Activated CD8-positive, alpha-beta T cell treated with anti-CD3 and anti-CD28 coated beads for 36 hours (primary cell): ENCODE measurements around the gene MYH15. TPM values are rescaled to one million over a fixed set of nuclear protein-coding genes. Genes with fewer than 3 reads are reported as not detected.
"Not testable (repeated sequence)": the region's sequence is repeated elsewhere in the genome, so short reads cannot be mapped to it uniquely, and the experiment has no call there.

Source experiments
- ATAC-seq: fragments of 200-7000 bp; cut with Tn5 transposase; one replicate; pipeline ENCODE4 v1.10.0; 2021; ENCODE audit warnings: mild to moderate bottlenecking, moderate library complexity
- CTCF ChIA-PET: fragments of 350-600 bp; sonication (Branson Sonifier 250); formaldehyde crosslinking; loops from one replicate; lab custom pipeline; 2021; ENCODE audit warnings: antibody characterized with exemption; lab: Charles Lee
- POLR2A ChIA-PET: fragments of 350-600 bp; sonication (Branson Sonifier 250); formaldehyde crosslinking; loops from one replicate; lab custom pipeline; 2021; ENCODE audit warnings: antibody characterized with exemption; lab: Charles Lee
- DNase-seq: peaks from one replicate; pipeline ENCODE4 v3.0.0-alpha.2; 2020
- H3K27ac Mint-ChIP-seq: one replicate; pipeline ENCODE4 v1.8.0; 2021; ENCODE audit warnings: mild to moderate bottlenecking, mixed read lengths
- H3K27me3 Mint-ChIP-seq: one replicate; pipeline ENCODE4 v1.8.0; 2021; ENCODE audit warnings: mixed read lengths
- H3K36me3 Mint-ChIP-seq: one replicate; pipeline ENCODE4 v1.8.0; 2021; ENCODE audit warnings: low read depth, mixed read lengths
- H3K4me1 Mint-ChIP-seq: one replicate; pipeline ENCODE4 v1.8.0; 2021; ENCODE audit warnings: low read depth, mixed read lengths
- H3K4me3 Mint-ChIP-seq: one replicate; pipeline ENCODE4 v1.8.0; 2021; ENCODE audit warnings: mild to moderate bottlenecking, moderate library complexity, mixed read lengths
- H3K9me3 Mint-ChIP-seq: one replicate; pipeline ENCODE4 v1.8.0; 2021; ENCODE audit warnings: mixed read lengths
- CTCF ChIP-seq: fragments of 200-600 bp; IDR thresholded peaks from one replicate; pipeline ENCODE4 v1.8.0; 2022; ENCODE audit warnings: antibody characterized with exemption, mild to moderate bottlenecking
- intact Hi-C: fragments of 100-400 bp; cut with micrococcal nuclease; formaldehyde crosslinking; loops from one replicate; pipeline ENCODE4 v1.10.0; 2022
- total RNA-seq, 2 experiments: library from RNA; stranded (reverse); gene quantifications; one replicate each; pipeline ENCODE4 v1.2.3, GENCODE V29; 2021

The MYH15 gene
- total RNA-seq, 2 experiments from 2014 or later, result 0.07 to 0.09 TPM

- ATAC-seq (no peak), DNase-seq (no peak)
- H3K4me1 Mint-ChIP-seq, result no peaks in the 10 kb centered on the region
- ChIA-PET CTCF (interaction anchor here (1.2 kb wide), 1 partner anchor 97 kb away, joined by 3 read pairs; no protein-coding TSS in a partner anchor), POLR2A (no interaction called here)
- no peaks in the 10 kb centered on the region for H3K9me3 Mint-ChIP-seq
- no peak overlapping the region for H3K27ac Mint-ChIP-seq
- TF ChIP-seq CTCF, result no peak
- intact Hi-C loops, result no loop called here
- no peaks in the 10 kb centered on the region for H3K27me3 Mint-ChIP-seq
- H3K36me3 Mint-ChIP-seq, result no peaks in the 10 kb centered on the region
- no peak overlapping the region for H3K4me3 Mint-ChIP-seq
Measured at GRCh38 chr3:108380128-108380795, 130.1 kb downstream of the MYH15 start.

GRCh38 chr3:108378952-108379342 lies 131.4 kb downstream of the MYH15 start:
- H3K4me3 Mint-ChIP-seq, H3K27ac Mint-ChIP-seq, POLR2A ChIA-PET, H3K36me3 Mint-ChIP-seq, H3K9me3 Mint-ChIP-seq, H3K4me1 Mint-ChIP-seq, H3K27me3 Mint-ChIP-seq, CTCF ChIA-PET, DNase-seq, intact Hi-C loops, ATAC-seq: not testable (repeated sequence)

GRCh38 chr3:108378153-108378951 lies 132.0 kb downstream of the MYH15 start:
- no peaks in the 10 kb centered on the region for H3K36me3 Mint-ChIP-seq
- DNase-seq (no peak), ATAC-seq (no peak)
- no peak for TF ChIP-seq CTCF
- CTCF ChIA-PET, result no interaction called here
- H3K27ac Mint-ChIP-seq, result no peak overlapping the region
- H3K4me1 Mint-ChIP-seq, result no peaks in the 10 kb centered on the region
- H3K4me3 Mint-ChIP-seq, result no peak overlapping the region
- POLR2A ChIA-PET, result no interaction called here
- intact Hi-C loops, result no loop called here
- H3K9me3 Mint-ChIP-seq, result no peaks in the 10 kb centered on the region
- H3K27me3 Mint-ChIP-seq, result no peaks in the 10 kb centered on the region

GRCh38 chr3:108377384-108377783 lies 133.0 kb downstream of the MYH15 start:
- no peak for ATAC-seq
- Mint-ChIP-seq H3K27me3 (no peaks in the 10 kb centered on the region), H3K36me3 (no peaks in the 10 kb centered on the region), H3K4me3 (no peak overlapping the region), H3K4me1 (no peaks in the 10 kb centered on the region), H3K27ac (no peak overlapping the region), H3K9me3 (no peaks in the 10 kb centered on the region)
- no peak for TF ChIP-seq CTCF
- ChIA-PET CTCF (no interaction called here), POLR2A (no interaction called here)
- intact Hi-C loops, result no loop called here
- DNase-seq, result no peak

- no peak overlapping the region for H3K4me3 Mint-ChIP-seq
- ATAC-seq, result no peak
- no peak for DNase-seq
- no peak overlapping the region for H3K27ac Mint-ChIP-seq
- no peak for TF ChIP-seq CTCF
- no peaks in the 10 kb centered on the region for H3K36me3 Mint-ChIP-seq
- H3K4me1 Mint-ChIP-seq, result no peaks in the 10 kb centered on the region
- no peaks in the 10 kb centered on the region for H3K27me3 Mint-ChIP-seq
- no peaks in the 10 kb centered on the region for H3K9me3 Mint-ChIP-seq
- intact Hi-C loops, result no loop called here
- ChIA-PET POLR2A (no interaction called here), CTCF (no interaction called here)
Measured at GRCh38 chr3:108376026-108376425, 134.4 kb downstream of the MYH15 start.
